MCF 10A (cell line): ENCODE results near the gene GNAI3. TPM values are rescaled to one million over a fixed set of nuclear protein-coding genes. Genes with fewer than 3 reads are reported as not detected.
A peak's percentile ranks its signal among the peaks of the same experiment; 100 is the strongest.

Source experiments
- BruUV-seq: library from RNA; stranded (reverse); fragments of 400-500 nt; replicated peaks from 2 replicates; lab custom pipeline; 2021; lab: Mats Ljungman, UMichigan
- CTCF ChIA-PET: fragments of 300-600 bp; sonication (Branson Sonifier 250); formaldehyde crosslinking; extraction: SDS; loops from one replicate; lab custom pipeline; 2021; ENCODE audit warnings: antibody characterized with exemption, inconsistent platforms; lab: Yijun Ruan, JAX
- POLR2A ChIA-PET: fragments of 300-600, 350-650 bp; sonication (Branson Sonifier 250); formaldehyde crosslinking; extraction: SDS; loops from one replicate; lab custom pipeline; 2020; ENCODE audit warnings: antibody characterized with exemption, inconsistent platforms; lab: Yijun Ruan, JAX
- DNase-seq: peaks from one replicate; pipeline ENCODE4 v3.0.0-alpha.2; 2018; ENCODE audit not compliant: unreplicated experiment
- H3K27ac Mint-ChIP-seq: one replicate; pipeline ENCODE4 v1.8.0; 2022; ENCODE audit warnings: mild to moderate bottlenecking, low read depth, mixed read lengths; ENCODE audit not compliant: unreplicated experiment
- H3K27me3 Mint-ChIP-seq: one replicate; pipeline ENCODE4 v1.8.0; 2022; ENCODE audit warnings: mixed read lengths; ENCODE audit not compliant: insufficient read depth, unreplicated experiment
- H3K36me3 Mint-ChIP-seq: one replicate; pipeline ENCODE4 v1.8.0; 2022; ENCODE audit warnings: mild to moderate bottlenecking, moderate library complexity, mixed read lengths; ENCODE audit not compliant: insufficient read depth, unreplicated experiment
- H3K4me1 Mint-ChIP-seq: one replicate; pipeline ENCODE4 v1.8.0; 2022; ENCODE audit warnings: mixed read lengths; ENCODE audit not compliant: insufficient read depth, unreplicated experiment
- H3K4me3 Mint-ChIP-seq: one replicate; pipeline ENCODE4 v1.8.0; 2022; ENCODE audit warnings: mild to moderate bottlenecking, moderate library complexity, mixed read lengths; ENCODE audit not compliant: unreplicated experiment
- H3K9me3 Mint-ChIP-seq: one replicate; pipeline ENCODE4 v1.8.0; 2022; ENCODE audit warnings: mixed read lengths; ENCODE audit not compliant: unreplicated experiment
- CTCF ChIP-seq: fragments of 200-600 bp; IDR thresholded peaks from one replicate; pipeline ENCODE4 v1.8.0; 2022; ENCODE audit warnings: antibody characterized with exemption, mild to moderate bottlenecking; ENCODE audit not compliant: unreplicated experiment
- intact Hi-C: fragments of 100-400 bp; cut with micrococcal nuclease; formaldehyde crosslinking; loops from 2 replicates; pipeline ENCODE4 v1.14.1; 2022
- total RNA-seq: library from RNA; stranded (reverse); gene quantifications from 2 replicates; pipeline ENCODE4 v1.2.3, GENCODE V29; 2022

GNAI3 gene
- total RNA-seq, 1 experiment from 2014 or later: 8.0 TPM

- Mint-ChIP-seq H3K9me3 (no peaks in the 10 kb centered on the region), H3K27me3 (no peaks in the 10 kb centered on the region), H3K4me3 (no peak overlapping the region), H3K4me1 (peaks cover 27% of the 10 kb centered on the region), H3K36me3 (peaks cover 9% of the 10 kb centered on the region), H3K27ac (peak overlapping the region; percentile 74)
- intact Hi-C loops: no loop called here
- no peak for DNase-seq
- no TSS peak for BruUV-seq
- CTCF ChIA-PET: interaction anchor here (0.6 to 1.7 kb wide), 10 partner anchors 15 to 1364 kb away, joined by 3 to 6 read pairs (median 4); partner anchors contain the start of genes AHCYL1 and GNAI3
- TF ChIP-seq CTCF: no peak
- POLR2A ChIA-PET: interaction anchor here (1.3 to 2.4 kb wide), 2 partner anchors 15 to 42 kb away, joined by 4 to 15 read pairs; partner anchors contain the start of gene GNAI3
Observed at GRCh38 chr1:109564194-109564878, 15.9 kb downstream of the GNAI3 start.

- intact Hi-C loops: no loop called here
- H3K4me1 Mint-ChIP-seq: peaks cover 22% of the 10 kb centered on the region
- no peak overlapping the region for H3K4me3 Mint-ChIP-seq
- DNase-seq: no peak
- peaks cover 9% of the 10 kb centered on the region for H3K36me3 Mint-ChIP-seq
- H3K27ac Mint-ChIP-seq: peak overlapping the region; percentile 40
- ChIA-PET POLR2A (interaction anchor here (1.3 to 2.7 kb wide), 2 partner anchors 16 to 41 kb away, joined by 4 to 20 read pairs; partner anchors contain the start of gene GNAI3), CTCF (interaction anchor here (0.9 to 1.7 kb wide), 6 partner anchors 16 to 419 kb away, joined by 3 to 6 read pairs (median 5); partner anchors contain the start of genes AHCYL1 and GNAI3)
- no peaks in the 10 kb centered on the region for H3K27me3 Mint-ChIP-seq
- no TSS peak for BruUV-seq
- TF ChIP-seq CTCF: no peak
- no peaks in the 10 kb centered on the region for H3K9me3 Mint-ChIP-seq
Observed at GRCh38 chr1:109565241-109565640, 16.8 kb downstream of the GNAI3 start.

GRCh38 chr1:109566982-109567381 lies 18.6 kb downstream of the GNAI3 start:
- H3K27ac Mint-ChIP-seq: no peak overlapping the region
- H3K36me3 Mint-ChIP-seq: peaks cover 9% of the 10 kb centered on the region
- CTCF ChIA-PET: no interaction called here

More at GRCh38 chr1:109566982-109567381, 18.6 kb downstream of the GNAI3 start:
- no peak for DNase-seq
- POLR2A ChIA-PET: interaction anchor here (0.7 to 2.7 kb wide), 3 partner anchors 8 to 203 kb away, joined by 3 to 20 read pairs (median 3); partner anchors contain the start of gene GNAI3
- Mint-ChIP-seq H3K9me3 (no peaks in the 10 kb centered on the region), H3K4me3 (no peak overlapping the region), H3K4me1 (peaks cover 14% of the 10 kb centered on the region), H3K27me3 (no peaks in the 10 kb centered on the region)
- intact Hi-C loops: no loop called here
- BruUV-seq: no TSS peak
- no peak for TF ChIP-seq CTCF
